ENCODE measurements around the gene ACVR1. TPM values are rescaled to one million over a fixed set of nuclear protein-coding genes. Genes with fewer than 3 reads are reported as not detected.

ACVR1 gene
- total and polyA plus RNA-seq, 7 experiments from 2014 or later, result 6.0 to 42.0 (median 17.8) TPM

DNA sequence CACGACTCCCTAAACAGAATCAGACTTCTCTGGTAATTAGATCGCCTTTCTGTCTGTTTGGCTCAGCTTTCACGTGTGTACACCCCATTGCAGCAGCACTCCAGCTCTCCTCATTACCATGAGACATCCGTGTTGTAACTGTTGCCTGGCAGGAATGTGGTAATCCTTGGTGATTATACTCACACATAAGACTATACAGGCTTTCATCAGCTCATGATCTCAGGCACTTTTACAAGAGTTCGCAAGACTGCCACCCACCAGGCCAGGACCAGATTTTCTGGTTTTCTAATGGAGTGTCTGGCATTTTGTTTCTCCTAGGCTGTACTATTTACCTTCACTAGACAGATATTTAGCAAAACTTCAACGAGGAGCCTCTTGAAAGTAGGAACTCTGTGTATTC, 50.2 kb downstream of the ACVR1 start:
- Histone ChIP-seq H3K4me1 (ENCODE audit: control insufficient read depth in 2 of 2, insufficient read depth in 2 of 2, low read length in 2 of 2) (no peaks in the 10 kb centered on the region), H3K9me3 (ENCODE audit: control insufficient read depth in 2 of 3, low read length in 3 of 3) (no peaks in the 10 kb centered on the region), H3K4me3 (ENCODE audit: low read length) (no peak overlapping the region), H3K36me3 (ENCODE audit: control insufficient read depth in 2 of 3, insufficient read depth in 3 of 3, low read length in 3 of 3) (no peaks in the 10 kb centered on the region), H3K27ac (ENCODE audit: low read depth, low read length) (no peak overlapping the region), H3K27me3 (ENCODE audit: control insufficient read depth in 2 of 2, insufficient read depth in 2 of 2, low read length in 2 of 2) (no peaks in the 10 kb centered on the region)
- Mint-ChIP-seq H3K27me3 (no peaks in the 10 kb centered on the region), H3K4me3 (no peak overlapping the region), H3K36me3 (peaks cover 13 to 37% (median 24%) of the 10 kb centered on the region in 5 donors), H3K9me3 (peaks cover 0 to 5% (median 0%) of the 10 kb centered on the region in 11 donors), H3K27ac (no peak overlapping the region), H3K4me1 (peaks cover 4 to 40% (median 9%) of the 10 kb centered on the region in 7 donors)
- intact Hi-C loops (cut with micrococcal nuclease), result no loop called here
- ATAC-seq (no peak), DNase-seq (no peak)
- ChIA-PET POLR2A (interaction anchor here (0.6 kb wide), 1 partner anchor 105 kb away, joined by 3 read pairs; no protein-coding TSS in a partner anchor), CTCF (no interaction called here)

DNA sequence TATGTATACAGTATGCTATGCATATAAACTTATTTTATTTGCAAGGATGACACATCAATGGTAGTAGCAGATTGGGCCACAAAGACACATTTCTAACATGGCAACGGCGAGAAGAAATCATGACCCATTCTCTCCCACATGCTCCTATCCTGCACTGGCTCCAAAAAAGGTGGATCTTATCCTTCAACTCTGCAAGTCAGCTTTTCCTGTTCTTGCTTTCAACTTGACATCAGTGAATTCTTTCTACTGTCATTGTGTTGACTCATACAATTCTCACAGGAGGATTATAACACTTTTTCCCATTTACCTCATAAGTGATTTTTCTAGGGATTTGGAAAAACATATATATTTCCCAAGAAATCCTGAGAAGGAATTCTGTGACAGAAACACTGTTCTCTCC, 53.1 kb downstream of the ACVR1 start:
- no peak overlapping the region for H3K27ac ChIP-seq (ENCODE audit: low read depth, low read length)
- ATAC-seq (no peak), DNase-seq (no peak)
- ChIA-PET POLR2A (no interaction called here), CTCF (no interaction called here)
- H3K4me3 ChIP-seq (ENCODE audit: low read length), result no peak overlapping the region
- peaks cover 17 to 45% (median 36%) of the 10 kb centered on the region in 5 donors for H3K36me3 Mint-ChIP-seq
- H3K9me3 Mint-ChIP-seq, result no peaks in the 10 kb centered on the region
- peaks cover 0 to 39% (median 11%) of the 10 kb centered on the region in 7 donors for H3K4me1 Mint-ChIP-seq
- H3K27me3 Mint-ChIP-seq, result no peaks in the 10 kb centered on the region
- no peaks in the 10 kb centered on the region for H3K27me3 ChIP-seq (ENCODE audit: control insufficient read depth in 2 of 2, insufficient read depth in 2 of 2, low read length in 2 of 2)
- peaks cover 0 to 5% (median 0%) of the 10 kb centered on the region in 3 experiments for H3K36me3 ChIP-seq (ENCODE audit: control insufficient read depth in 2 of 3, insufficient read depth in 3 of 3, low read length in 3 of 3)
- no peaks in the 10 kb centered on the region for H3K4me1 ChIP-seq (ENCODE audit: control insufficient read depth in 2 of 2, insufficient read depth in 2 of 2, low read length in 2 of 2)
- no peaks in the 10 kb centered on the region for H3K9me3 ChIP-seq (ENCODE audit: control insufficient read depth in 2 of 3, low read length in 3 of 3)
- intact Hi-C loops (cut with micrococcal nuclease), result no loop called here
- H3K27ac Mint-ChIP-seq, result no peak overlapping the region
- H3K4me3 Mint-ChIP-seq, result no peak overlapping the region

DNA sequence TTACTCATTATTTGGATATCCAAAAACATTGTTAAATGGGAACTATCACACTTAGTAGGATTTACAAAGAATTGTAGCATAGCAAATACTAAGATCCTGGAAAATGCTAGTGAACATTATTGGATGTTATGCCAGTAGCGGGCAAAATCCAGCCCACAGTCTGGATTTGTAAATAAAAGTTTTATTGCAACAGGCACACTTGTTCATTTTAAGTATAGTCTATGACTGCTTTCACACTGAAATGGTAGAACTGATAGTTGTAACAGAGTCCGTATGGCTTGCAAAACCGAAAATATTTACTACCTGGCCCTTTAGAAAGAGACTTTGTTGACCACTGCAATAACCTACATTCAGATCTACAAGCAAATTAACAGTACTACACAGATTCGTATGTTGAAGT, 53.6 kb downstream of the ACVR1 start:
- Histone ChIP-seq H3K27me3 (ENCODE audit: control insufficient read depth in 2 of 2, insufficient read depth in 2 of 2, low read length in 2 of 2) (no peaks in the 10 kb centered on the region), H3K4me1 (ENCODE audit: control insufficient read depth in 2 of 2, insufficient read depth in 2 of 2, low read length in 2 of 2) (no peaks in the 10 kb centered on the region), H3K9me3 (ENCODE audit: control insufficient read depth in 2 of 3, low read length in 3 of 3) (no peaks in the 10 kb centered on the region), H3K4me3 (ENCODE audit: low read length) (no peak overlapping the region), H3K27ac (ENCODE audit: low read depth, low read length) (no peak overlapping the region), H3K36me3 (ENCODE audit: control insufficient read depth in 2 of 3, insufficient read depth in 3 of 3, low read length in 3 of 3) (peaks cover 0 to 5% (median 0%) of the 10 kb centered on the region in 3 experiments)
- no peak for ATAC-seq
- Mint-ChIP-seq H3K27me3 (no peaks in the 10 kb centered on the region), H3K36me3 (peaks cover 17 to 49% (median 40%) of the 10 kb centered on the region in 5 donors), H3K27ac (no peak overlapping the region), H3K9me3 (no peaks in the 10 kb centered on the region), H3K4me3 (no peak overlapping the region), H3K4me1 (peaks cover 0 to 36% (median 11%) of the 10 kb centered on the region in 7 donors)
- ChIA-PET POLR2A (no interaction called here), CTCF (no interaction called here)
- intact Hi-C loops (cut with micrococcal nuclease), result no loop called here
- no peak for DNase-seq

DNA sequence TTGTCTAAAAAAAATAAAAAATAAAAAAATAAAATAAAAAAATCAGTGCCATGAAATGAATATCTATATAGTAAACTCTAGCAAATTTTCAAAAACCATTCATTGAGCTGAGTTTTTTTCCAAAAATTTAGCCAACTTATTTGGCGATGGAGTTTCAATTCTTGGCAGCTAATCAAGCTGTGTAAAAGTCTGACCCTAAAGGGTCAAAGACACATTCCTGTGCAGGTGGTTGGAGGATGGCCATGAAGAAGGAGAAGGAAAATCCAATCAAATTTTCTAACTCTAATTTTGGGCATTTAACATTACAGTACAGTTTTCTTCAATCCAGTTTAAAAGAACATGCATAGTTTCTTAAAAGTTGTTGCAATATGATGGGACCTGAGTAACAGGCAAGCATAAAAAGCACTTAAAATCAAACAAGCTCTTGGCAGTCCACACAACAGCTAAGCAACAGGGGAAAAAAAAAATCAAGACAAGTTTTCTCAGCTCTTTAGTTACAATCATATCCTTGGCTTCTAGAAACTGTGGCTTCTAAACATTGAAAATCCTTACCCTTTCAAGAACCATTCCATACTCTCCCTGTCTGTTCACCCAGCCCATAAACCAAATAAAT, 54.5 kb downstream of the ACVR1 start:
- Mint-ChIP-seq H3K27ac (peak overlapping the region in 3 of 9 donors; percentile 17 to 24 (median 23)), H3K4me1 (peaks cover 0 to 32% (median 11%) of the 10 kb centered on the region in 7 donors), H3K4me3 (no peak overlapping the region), H3K27me3 (no peaks in the 10 kb centered on the region), H3K9me3 (no peaks in the 10 kb centered on the region), H3K36me3 (peaks cover 24 to 58% (median 49%) of the 10 kb centered on the region in 5 donors)
- intact Hi-C loops (cut with micrococcal nuclease), result no loop called here
- no peaks in the 10 kb centered on the region for H3K27me3 ChIP-seq (ENCODE audit: control insufficient read depth in 2 of 2, insufficient read depth in 2 of 2, low read length in 2 of 2)
- H3K9me3 ChIP-seq (ENCODE audit: control insufficient read depth in 2 of 3, low read length in 3 of 3), result no peaks in the 10 kb centered on the region
- no peaks in the 10 kb centered on the region for H3K4me1 ChIP-seq (ENCODE audit: control insufficient read depth in 2 of 2, insufficient read depth in 2 of 2, low read length in 2 of 2)
- CTCF ChIA-PET, result no interaction called here
- no peak overlapping the region for H3K27ac ChIP-seq (ENCODE audit: low read depth, low read length)
- ATAC-seq, result no peak
- POLR2A ChIA-PET, result no interaction called here
- no peak for DNase-seq
- H3K4me3 ChIP-seq (ENCODE audit: low read length), result no peak overlapping the region
- peaks cover 0 to 13% (median 5%) of the 10 kb centered on the region in 3 experiments for H3K36me3 ChIP-seq (ENCODE audit: control insufficient read depth in 2 of 3, insufficient read depth in 3 of 3, low read length in 3 of 3)

DNA sequence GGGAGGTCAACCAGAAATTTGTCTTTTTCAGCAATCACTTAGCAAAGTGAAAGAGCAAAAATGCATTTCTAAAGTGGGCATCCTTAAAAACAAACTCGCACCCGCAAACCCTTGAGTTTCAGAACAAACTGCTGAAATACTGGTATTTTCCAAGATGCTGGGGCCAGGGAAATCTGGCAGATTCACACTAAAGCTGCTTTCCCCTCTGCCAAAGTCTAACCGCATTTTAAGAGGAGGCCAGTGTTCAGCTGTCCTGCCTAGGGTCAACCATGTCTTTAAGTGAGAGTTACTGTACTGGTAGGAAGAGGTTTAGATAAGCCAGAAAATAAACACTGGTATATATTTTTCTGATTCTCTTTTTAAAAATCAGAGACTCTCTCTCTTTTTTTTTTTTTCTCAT, 55.9 kb downstream of the ACVR1 start:
- Mint-ChIP-seq H3K36me3 (peaks cover 20 to 59% (median 50%) of the 10 kb centered on the region in 5 donors), H3K27ac (peak overlapping the region in 1 of 9 donors; percentile 25)
- POLR2A ChIA-PET, result no interaction called here

DNA sequence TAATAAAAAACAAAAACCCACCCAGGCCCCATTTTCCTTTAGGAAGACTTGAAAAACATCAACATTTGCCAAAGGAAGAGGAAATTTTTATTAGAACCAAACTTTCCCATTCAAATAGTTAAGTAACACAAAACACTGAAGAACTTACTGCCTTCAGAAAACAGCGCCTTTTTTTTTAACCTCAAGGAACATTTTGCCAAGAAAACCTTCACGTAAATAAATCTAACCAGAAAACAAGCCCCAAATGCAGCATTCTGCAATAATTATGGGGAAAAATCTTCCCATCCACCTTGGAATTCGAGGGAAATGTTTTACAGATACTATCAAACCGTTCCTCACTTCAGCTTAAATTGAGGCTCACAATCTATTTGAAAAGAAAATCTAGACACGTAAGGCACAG, 56.4 kb downstream of the ACVR1 start:
- CTCF ChIA-PET, result interaction anchor here (0.7 kb wide), 1 partner anchor 492 kb away, joined by 3 read pairs; no protein-coding TSS in a partner anchor
- no peak overlapping the region for H3K4me3 Mint-ChIP-seq
- H3K9me3 Mint-ChIP-seq, result no peaks in the 10 kb centered on the region
- no peaks in the 10 kb centered on the region for H3K27me3 Mint-ChIP-seq
- Histone ChIP-seq H3K9me3 (ENCODE audit: control insufficient read depth in 2 of 3, low read length in 3 of 3) (no peaks in the 10 kb centered on the region), H3K4me3 (ENCODE audit: low read length) (no peak overlapping the region), H3K27me3 (ENCODE audit: control insufficient read depth in 2 of 2, insufficient read depth in 2 of 2, low read length in 2 of 2) (no peaks in the 10 kb centered on the region), H3K36me3 (ENCODE audit: control insufficient read depth in 2 of 3, insufficient read depth in 3 of 3, low read length in 3 of 3) (peaks cover 0 to 15% (median 5%) of the 10 kb centered on the region in 3 experiments), H3K27ac (ENCODE audit: low read depth, low read length) (no peak overlapping the region), H3K4me1 (ENCODE audit: control insufficient read depth in 2 of 2, insufficient read depth in 2 of 2, low read length in 2 of 2) (no peaks in the 10 kb centered on the region)
- H3K36me3 Mint-ChIP-seq, result peaks cover 15 to 55% (median 46%) of the 10 kb centered on the region in 5 donors
- ATAC-seq (no peak), DNase-seq (no peak)
- intact Hi-C loops (cut with micrococcal nuclease), result no loop called here
- peaks cover 0 to 32% (median 4%) of the 10 kb centered on the region in 7 donors for H3K4me1 Mint-ChIP-seq
- POLR2A ChIA-PET, result no interaction called here
- no peak overlapping the region for H3K27ac Mint-ChIP-seq

More for the DNA sequence above, 55.9 kb downstream of the ACVR1 start:
- ATAC-seq (no peak), DNase-seq (no peak)
- H3K4me3 ChIP-seq (ENCODE audit: low read length), result no peak overlapping the region
- H3K36me3 ChIP-seq (ENCODE audit: control insufficient read depth in 2 of 3, insufficient read depth in 3 of 3, low read length in 3 of 3), result peaks cover 0 to 15% (median 5%) of the 10 kb centered on the region in 3 experiments
- H3K27me3 ChIP-seq (ENCODE audit: control insufficient read depth in 2 of 2, insufficient read depth in 2 of 2, low read length in 2 of 2), result no peaks in the 10 kb centered on the region
- H3K9me3 ChIP-seq (ENCODE audit: control insufficient read depth in 2 of 3, low read length in 3 of 3), result no peaks in the 10 kb centered on the region
- CTCF ChIA-PET, result interaction anchor here (0.7 kb wide), 1 partner anchor 493 kb away, joined by 3 read pairs; no protein-coding TSS in a partner anchor
- H3K27ac ChIP-seq (ENCODE audit: low read depth, low read length), result no peak overlapping the region
- H3K4me3 Mint-ChIP-seq, result no peak overlapping the region
- intact Hi-C loops (cut with micrococcal nuclease), result no loop called here
- H3K9me3 Mint-ChIP-seq, result no peaks in the 10 kb centered on the region
- H3K4me1 Mint-ChIP-seq, result peaks cover 0 to 32% (median 7%) of the 10 kb centered on the region in 7 donors
- H3K4me1 ChIP-seq (ENCODE audit: control insufficient read depth in 2 of 2, insufficient read depth in 2 of 2, low read length in 2 of 2), result no peaks in the 10 kb centered on the region
- no peaks in the 10 kb centered on the region for H3K27me3 Mint-ChIP-seq

DNA sequence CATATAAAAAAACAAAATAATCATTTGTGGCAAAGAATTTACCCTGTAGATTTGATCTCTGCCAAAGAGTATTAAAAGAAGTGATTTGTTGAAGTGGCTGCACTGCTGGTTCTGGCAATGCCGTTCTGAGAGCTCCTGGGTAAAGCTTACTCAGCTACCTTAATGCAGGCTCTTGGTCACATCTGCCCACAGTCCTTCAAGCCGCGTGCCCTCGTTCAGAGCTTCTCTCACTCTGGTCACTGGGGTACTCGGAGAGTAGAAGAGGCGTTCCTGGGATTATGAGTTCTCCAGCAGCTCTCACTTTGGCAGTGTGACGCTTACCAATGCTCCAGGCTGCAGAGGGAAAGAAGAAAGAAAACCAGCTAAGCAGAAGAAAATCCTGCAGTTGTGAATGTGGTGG, 57.9 kb downstream of the ACVR1 start:
- POLR2A ChIA-PET, result no interaction called here
- CTCF ChIA-PET, result no interaction called here

More for the DNA sequence above, 57.9 kb downstream of the ACVR1 start:
- no peaks in the 10 kb centered on the region for H3K27me3 Mint-ChIP-seq
- Histone ChIP-seq H3K36me3 (ENCODE audit: control insufficient read depth in 2 of 3, insufficient read depth in 3 of 3, low read length in 3 of 3) (peaks cover 0 to 15% (median 5%) of the 10 kb centered on the region in 3 experiments), H3K4me1 (ENCODE audit: control insufficient read depth in 2 of 2, insufficient read depth in 2 of 2, low read length in 2 of 2) (no peaks in the 10 kb centered on the region), H3K9me3 (ENCODE audit: control insufficient read depth in 2 of 3, low read length in 3 of 3) (no peaks in the 10 kb centered on the region), H3K27ac (ENCODE audit: low read depth, low read length) (no peak overlapping the region), H3K4me3 (ENCODE audit: low read length) (no peak overlapping the region), H3K27me3 (ENCODE audit: control insufficient read depth in 2 of 2, insufficient read depth in 2 of 2, low read length in 2 of 2) (no peaks in the 10 kb centered on the region)
- ATAC-seq, result no peak
- H3K4me3 Mint-ChIP-seq, result no peak overlapping the region
- peak overlapping the region in 1 of 9 donors; percentile 17 for H3K27ac Mint-ChIP-seq
- peaks cover 0 to 22% (median 4%) of the 10 kb centered on the region in 7 donors for H3K4me1 Mint-ChIP-seq
- no peaks in the 10 kb centered on the region for H3K9me3 Mint-ChIP-seq
- intact Hi-C loops (cut with micrococcal nuclease), result no loop called here
- DNase-seq, result no peak
- H3K36me3 Mint-ChIP-seq, result peaks cover 19 to 57% (median 49%) of the 10 kb centered on the region in 5 donors
